WTC11 (cell line): ENCODE results near the gene TMEM236. TPM values are rescaled to one million over a fixed set of nuclear protein-coding genes. Genes with fewer than 3 reads are reported as not detected.

Experiments
- ATAC-seq: fragments of 200-7000 bp; cut with Tn5 transposase; 2 replicates; pipeline ENCODE4 v1.10.0; 2021; ENCODE audit warnings: mild to moderate bottlenecking, moderate library complexity
- CTCF ChIA-PET: fragments of 300-600 bp; sonication (Branson Sonifier 250); formaldehyde crosslinking; loops from one replicate; lab custom pipeline; 2021; ENCODE audit warnings: antibody characterized with exemption; lab: Charles Lee
- POLR2A ChIA-PET: fragments of 350-600 bp; sonication (Branson Sonifier 250); formaldehyde crosslinking; loops from one replicate; lab custom pipeline; 2021; ENCODE audit warnings: antibody characterized with exemption; lab: Charles Lee
- DNase-seq: peaks from one replicate; pipeline ENCODE4 v3.0.0; 2021; ENCODE audit warnings: low spot score
- H3K27ac Mint-ChIP-seq: 2 replicates; pipeline ENCODE4 v1.8.0; 2021; ENCODE audit warnings: mixed read lengths
- H3K27me3 Mint-ChIP-seq: 2 replicates; pipeline ENCODE4 v1.8.0; 2021; ENCODE audit warnings: low read depth, mild to moderate bottlenecking, moderate library complexity, mixed read lengths
- H3K36me3 Mint-ChIP-seq: 2 replicates; pipeline ENCODE4 v1.8.0; 2021; ENCODE audit warnings: mixed read lengths
- H3K4me1 Mint-ChIP-seq: 2 replicates; pipeline ENCODE4 v1.8.0; 2022; ENCODE audit warnings: mixed read lengths
- H3K4me3 Mint-ChIP-seq: 2 replicates; pipeline ENCODE4 v1.8.0; 2021; ENCODE audit warnings: mild to moderate bottlenecking, moderate library complexity, mixed read lengths
- H3K9me3 Mint-ChIP-seq: 2 replicates; pipeline ENCODE4 v1.8.0; 2021; ENCODE audit warnings: mixed read lengths
- CREM ChIP-seq: sonication (generic); formaldehyde crosslinking; IDR thresholded peaks from 2 replicates; pipeline ENCODE4 v1.8.1; 2022; ENCODE audit warnings: mild to moderate bottlenecking, missing genetic modification reagents, moderate library complexity
- GRHL2 ChIP-seq: fragments of 250-450 bp; sonication (Bioruptor Pico); IDR thresholded peaks from 2 replicates; pipeline ENCODE4 v1.8.0; 2022; ENCODE audit warnings: mild to moderate bottlenecking, moderate library complexity; ENCODE audit not compliant: insufficient replicate concordance, severe bottlenecking
- IRF1 ChIP-seq: sonication (generic); formaldehyde crosslinking; IDR thresholded peaks from 2 replicates; pipeline ENCODE4 v1.8.0; 2023; ENCODE audit warnings: missing genetic modification reagents
- MXD4 ChIP-seq: fragments of 250-450 bp; sonication (Bioruptor Pico); IDR thresholded peaks from 2 replicates; pipeline ENCODE4 v1.8.0; 2021; ENCODE audit warnings: mild to moderate bottlenecking, moderate library complexity, borderline replicate concordance
- NFE2L1 ChIP-seq: sonication (generic); formaldehyde crosslinking; IDR thresholded peaks from 2 replicates; pipeline ENCODE4 v1.8.1; 2023; ENCODE audit warnings: missing genetic modification reagents
- NR2C2 ChIP-seq: sonication (generic); formaldehyde crosslinking; IDR thresholded peaks from 2 replicates; pipeline ENCODE4 v1.8.0; 2022; ENCODE audit warnings: mild to moderate bottlenecking, missing genetic modification reagents
- OVOL2 ChIP-seq: fragments of 250-450 bp; sonication (Bioruptor Pico); IDR thresholded peaks from 2 replicates; pipeline ENCODE4 v1.9.0; 2021; ENCODE audit warnings: mild to moderate bottlenecking, borderline replicate concordance
- PRDM15 ChIP-seq: sonication (generic); formaldehyde crosslinking; IDR thresholded peaks from 2 replicates; pipeline ENCODE4 v1.8.0; 2022; ENCODE audit warnings: missing genetic modification reagents
- PRRX2 ChIP-seq: fragments of 250-450 bp; sonication (Bioruptor Pico); IDR thresholded peaks from 2 replicates; pipeline ENCODE4 v1.8.0; 2021; ENCODE audit warnings: mild to moderate bottlenecking
- RORB ChIP-seq: fragments of 250-450 bp; sonication (Bioruptor Pico); IDR thresholded peaks from 2 replicates; pipeline ENCODE4 v1.9.0; 2021; ENCODE audit warnings: mild to moderate bottlenecking
- TEAD4 ChIP-seq: sonication (generic); formaldehyde crosslinking; IDR thresholded peaks from 2 replicates; pipeline ENCODE4 v1.8.0; 2022; ENCODE audit warnings: mild to moderate bottlenecking, missing genetic modification reagents
- ZNF317 ChIP-seq: sonication (generic); formaldehyde crosslinking; IDR thresholded peaks from 2 replicates; pipeline ENCODE4 v1.8.1; 2023; ENCODE audit warnings: low read depth, mild to moderate bottlenecking, moderate library complexity, missing genetic modification reagents, borderline replicate concordance
- ZNF423 ChIP-seq: fragments of 250-450 bp; sonication (Bioruptor Pico); IDR thresholded peaks from 2 replicates; pipeline ENCODE4 v2.1.2; 2022; ENCODE audit warnings: mild to moderate bottlenecking, moderate library complexity
- total RNA-seq: library from RNA; stranded (reverse); gene quantifications from 3 replicates; pipeline ENCODE4 v1.2.3, GENCODE V29; 2021
- TF ChIP-seq, protein P1 (sequence below): fragments of 250-450 bp; sonication (Bioruptor Pico); IDR thresholded peaks from 2 replicates; pipeline ENCODE4 v1.9.0; 2021; ENCODE audit warnings: moderate library complexity, mild to moderate bottlenecking, inconsistent platforms, borderline replicate concordance
- TF ChIP-seq, protein P2 (sequence below): sonication (generic); formaldehyde crosslinking; IDR thresholded peaks from 2 replicates; pipeline ENCODE4 v1.8.0; 2022; ENCODE audit warnings: mild to moderate bottlenecking, missing genetic modification reagents

Gene TMEM236
- total RNA-seq, 1 experiment from 2014 or later: 0.04 TPM

DNA sequence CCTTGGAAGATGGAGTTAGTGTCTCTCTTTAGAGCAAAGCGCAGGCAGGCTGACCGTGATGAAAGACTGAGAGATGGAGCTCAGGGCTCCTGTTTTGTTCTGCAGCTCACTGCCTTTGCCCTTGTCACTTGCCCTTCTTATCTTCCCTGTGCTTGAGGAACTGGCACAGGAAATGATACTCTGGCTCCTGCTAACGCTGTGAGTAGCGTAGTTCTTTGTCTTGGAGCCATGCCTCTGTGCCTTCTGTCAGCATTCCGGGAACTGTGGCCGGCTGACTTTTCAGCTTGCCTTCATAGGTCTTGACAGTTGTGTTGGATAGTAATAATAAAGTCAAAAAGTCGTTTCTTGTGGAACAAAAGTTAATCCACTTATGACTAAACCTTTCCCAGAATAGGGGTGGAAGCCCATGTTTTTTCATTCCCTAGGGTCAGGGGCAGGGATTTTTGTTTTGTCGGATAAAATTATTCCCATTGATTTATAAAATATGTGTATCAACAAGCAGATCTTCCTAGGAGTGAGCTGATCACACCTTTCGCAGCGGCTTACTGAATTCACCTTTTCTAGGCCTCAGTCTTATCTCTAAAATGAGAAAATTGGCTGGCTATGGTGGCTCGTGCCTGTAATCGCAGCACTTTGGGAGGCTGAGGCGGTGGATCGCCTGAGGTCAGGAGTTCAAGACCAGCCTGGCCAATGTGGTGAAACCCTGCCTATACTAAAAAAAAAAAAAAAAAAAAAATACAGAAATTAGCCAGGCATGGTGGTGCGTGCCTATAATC is 16.6 kb upstream of the TMEM236 start:
- H3K36me3 Mint-ChIP-seq: no peaks in the 10 kb centered on the region
- H3K9me3 Mint-ChIP-seq: no peaks in the 10 kb centered on the region
- no peak overlapping the region for H3K27ac Mint-ChIP-seq
- no peak overlapping the region for H3K4me3 Mint-ChIP-seq
- ATAC-seq: no peak
- no peak for TF ChIP-seq ZNF317 (CRISPR knock-in tag)
- no peak for TF ChIP-seq PRDM15 (CRISPR knock-in tag)
- TF ChIP-seq CREM (CRISPR knock-in tag): no peak
- TF ChIP-seq, protein P1, sequence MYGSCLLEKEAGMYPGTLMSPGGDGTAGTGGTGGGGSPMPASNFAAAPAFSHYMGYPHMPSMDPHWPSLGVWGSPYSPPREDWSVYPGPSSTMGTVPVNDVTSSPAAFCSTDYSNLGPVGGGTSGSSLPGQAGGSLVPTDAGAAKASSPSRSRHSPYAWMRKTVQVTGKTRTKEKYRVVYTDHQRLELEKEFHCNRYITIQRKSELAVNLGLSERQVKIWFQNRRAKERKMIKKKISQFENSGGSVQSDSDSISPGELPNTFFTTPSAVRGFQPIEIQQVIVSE (CRISPR knock-in tag): no peak
- no peak for TF ChIP-seq NFE2L1 (CRISPR knock-in tag)
- TF ChIP-seq NR2C2: no peak
- no peak for TF ChIP-seq IRF1 (CRISPR knock-in tag)
- TF ChIP-seq, all 79 proteins: peak for 0
- ChIA-PET CTCF (interaction anchor here (1.0 to 1.3 kb wide), 2 partner anchors 10 to 86 kb away, joined by 3 to 4 read pairs; no protein-coding TSS in a partner anchor), POLR2A (interaction anchor here (0.7 kb wide), 1 partner anchor 740 kb away, joined by 7 read pairs; no protein-coding TSS in a partner anchor)
- Mint-ChIP-seq H3K4me1 (no peaks in the 10 kb centered on the region), H3K27me3 (no peaks in the 10 kb centered on the region)
- DNase-seq: no peak

GRCh38 chr10:17736223-17736622 is 15.8 kb upstream of the TMEM236 start:
- POLR2A ChIA-PET: interaction anchor here (0.7 kb wide), 1 partner anchor 741 kb away, joined by 7 read pairs; no protein-coding TSS in a partner anchor

More at GRCh38 chr10:17736223-17736622, 15.8 kb upstream of the TMEM236 start:
- no peak for DNase-seq
- no peaks in the 10 kb centered on the region for H3K36me3 Mint-ChIP-seq
- H3K27me3 Mint-ChIP-seq: no peaks in the 10 kb centered on the region
- H3K9me3 Mint-ChIP-seq: no peaks in the 10 kb centered on the region
- CTCF ChIA-PET: interaction anchor here (0.8 to 1.0 kb wide), 2 partner anchors 85 to 919 kb away, joined by 3 read pairs; partner anchors contain the start of gene RSU1
- H3K4me3 Mint-ChIP-seq: no peak overlapping the region
- ATAC-seq: no peak
- TF ChIP-seq PRRX2 (CRISPR knock-in tag) (no peak), ZNF423 (no peak), MXD4 (CRISPR knock-in tag) (no peak), TEAD4 (CRISPR knock-in tag) (no peak), OVOL2 (CRISPR knock-in tag) (no peak), RORB (no peak), GRHL2 (no peak), PRDM15 (CRISPR knock-in tag) (no peak)
- TF ChIP-seq, protein P2, sequence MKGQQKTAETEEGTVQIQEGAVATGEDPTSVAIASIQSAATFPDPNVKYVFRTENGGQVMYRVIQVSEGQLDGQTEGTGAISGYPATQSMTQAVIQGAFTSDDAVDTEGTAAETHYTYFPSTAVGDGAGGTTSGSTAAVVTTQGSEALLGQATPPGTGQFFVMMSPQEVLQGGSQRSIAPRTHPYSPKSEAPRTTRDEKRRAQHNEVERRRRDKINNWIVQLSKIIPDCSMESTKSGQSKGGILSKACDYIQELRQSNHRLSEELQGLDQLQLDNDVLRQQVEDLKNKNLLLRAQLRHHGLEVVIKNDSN: no peak
- no peaks in the 10 kb centered on the region for H3K4me1 Mint-ChIP-seq
- H3K27ac Mint-ChIP-seq: no peak overlapping the region
